ENCODE results near the gene ASPRV1. TPM values are rescaled to one million over a fixed set of nuclear protein-coding genes. Genes with fewer than 3 reads are reported as not detected.

ASPRV1 gene
- polyA plus RNA-seq, 1 donor (not counting 4 experiments of a cell fraction or from before 2014, with no cell fraction given), result 1.5 TPM

- H3K4me1 ChIP-seq (ENCODE audit: control insufficient read depth, extremely low read depth, insufficient read depth, low read length), result peaks cover 33% of the 10 kb centered on the region
- no peaks in the 10 kb centered on the region for H3K9me1 ChIP-seq (ENCODE audit: control insufficient read depth, extremely low read depth, insufficient read depth, low read length)
- H3K27ac ChIP-seq (ENCODE audit: control insufficient read depth, insufficient read depth, low read length), result peak overlapping the region; percentile 93
- no peaks in the 10 kb centered on the region for H4K20me1 ChIP-seq (ENCODE audit: control insufficient read depth, extremely low read depth, insufficient read depth, low read length)
- peaks cover 6 to 10% of the 10 kb centered on the region in 2 experiments for H3K36me3 ChIP-seq (ENCODE audit: control insufficient read depth in 2 of 2, extremely low read depth in 1 of 2, insufficient read depth in 2 of 2, low read length in 2 of 2)
- TF ChIP-seq EZH2 (IDR thresholded peaks at IDR 0.05; ENCODE audit: low read length) (no peak), CTCF (optimal IDR thresholded peaks at IDR 0.05 in 1 of 3, IDR thresholded peaks at IDR 0.05 in 1 of 3, conservative IDR thresholded peaks at IDR 0.05 in 1 of 3; ENCODE audit: extremely low read depth in 1 of 3, insufficient read depth in 2 of 3, low read length in 3 of 3) (no peak)
- H3K79me2 ChIP-seq (ENCODE audit: control insufficient read depth, insufficient read depth, low read length), result no peaks in the 10 kb centered on the region
- DNase-seq (ENCODE audit: low read depth, low spot score) (no peak), FAIRE-seq (peak; percentile 83)
- H3K27me3 ChIP-seq (ENCODE audit: control insufficient read depth, extremely low read depth, insufficient read depth, low read length), result no peaks in the 10 kb centered on the region
- no peaks in the 10 kb centered on the region for H3K9me3 ChIP-seq (ENCODE audit: control insufficient read depth, low read depth, low read length)
- H2AFZ ChIP-seq (ENCODE audit: control insufficient read depth, low read length), result no peak overlapping the region
- peak overlapping the region; percentile 73 for H3K9ac ChIP-seq (ENCODE audit: control insufficient read depth, extremely low read depth, insufficient read depth, low read length)
- H3K4me2 ChIP-seq (ENCODE audit: control insufficient read depth, extremely low read depth, insufficient read depth, low read depth, low read length), result peak overlapping the region; percentile 76
- H3K4me3 ChIP-seq (ENCODE audit: control insufficient read depth in 2 of 3, extremely low read depth in 1 of 3, insufficient read depth in 2 of 3, low read depth in 1 of 3, low read length in 3 of 3), result peak overlapping the region in 1 of 3 experiments; percentile 23
- dilution Hi-C loops (cut with MboI; ENCODE audit: extremely low pct_ligation_motif_present, low sequenced_read_pairs), result no loop called here
These were observed 14.8 kb downstream of the ASPRV1 start for GRCh38 chr2:69946351-69947324.

- peak overlapping the region; percentile 93 for H3K27ac ChIP-seq (ENCODE audit: control insufficient read depth, insufficient read depth, low read length)
- peaks cover 33% of the 10 kb centered on the region for H3K4me1 ChIP-seq (ENCODE audit: control insufficient read depth, extremely low read depth, insufficient read depth, low read length)
- H3K9ac ChIP-seq (ENCODE audit: control insufficient read depth, extremely low read depth, insufficient read depth, low read length), result peak overlapping the region; percentile 73
- no peaks in the 10 kb centered on the region for H3K9me3 ChIP-seq (ENCODE audit: control insufficient read depth, low read depth, low read length)
- no peaks in the 10 kb centered on the region for H3K79me2 ChIP-seq (ENCODE audit: control insufficient read depth, insufficient read depth, low read length)
- dilution Hi-C loops (cut with MboI; ENCODE audit: extremely low pct_ligation_motif_present, low sequenced_read_pairs), result no loop called here
- no peaks in the 10 kb centered on the region for H3K27me3 ChIP-seq (ENCODE audit: control insufficient read depth, extremely low read depth, insufficient read depth, low read length)
- no peak for DNase-seq (ENCODE audit: low read depth, low spot score)
- H3K36me3 ChIP-seq (ENCODE audit: control insufficient read depth in 2 of 2, extremely low read depth in 1 of 2, insufficient read depth in 2 of 2, low read length in 2 of 2), result peaks cover 6 to 12% of the 10 kb centered on the region in 2 experiments
- peak overlapping the region; percentile 76 for H3K4me2 ChIP-seq (ENCODE audit: control insufficient read depth, extremely low read depth, insufficient read depth, low read depth, low read length)
- no peaks in the 10 kb centered on the region for H3K9me1 ChIP-seq (ENCODE audit: control insufficient read depth, extremely low read depth, insufficient read depth, low read length)
- peak overlapping the region; percentile 7 for H2AFZ ChIP-seq (ENCODE audit: control insufficient read depth, low read length)
- FAIRE-seq, result no peak
- H3K4me3 ChIP-seq (ENCODE audit: control insufficient read depth in 2 of 3, extremely low read depth in 1 of 3, insufficient read depth in 2 of 3, low read depth in 1 of 3, low read length in 3 of 3), result peak overlapping the region in 1 of 3 experiments; percentile 23
- no peaks in the 10 kb centered on the region for H4K20me1 ChIP-seq (ENCODE audit: control insufficient read depth, extremely low read depth, insufficient read depth, low read length)
- no peak for TF ChIP-seq CTCF (optimal IDR thresholded peaks at IDR 0.05 in 1 of 3, IDR thresholded peaks at IDR 0.05 in 1 of 3, conservative IDR thresholded peaks at IDR 0.05 in 1 of 3; ENCODE audit: extremely low read depth in 1 of 3, insufficient read depth in 2 of 3, low read length in 3 of 3)
These were observed 15.5 kb downstream of the ASPRV1 start for GRCh38 chr2:69945941-69946340.
